SK-N-SH (cell line): ENCODE measurements around the gene EXOC7. TPM values are rescaled to one million over a fixed set of nuclear protein-coding genes. Genes with fewer than 3 reads are reported as not detected.

Experiments used
- CTCF ChIA-PET: fragments of 300-600, 350-600 bp; formaldehyde crosslinking; extraction: SDS; loops from one replicate; lab custom pipeline; 2021; lab: Yijun Ruan, JAX
- POLR2A ChIA-PET: fragments of 350-600 bp; sonication (Branson Sonifier 250); formaldehyde crosslinking; extraction: SDS; loops from one replicate; lab custom pipeline; 2020; ENCODE audit warnings: antibody characterized with exemption, inconsistent platforms; lab: Yijun Ruan, JAX
- DNase-seq: peaks from one replicate; pipeline ENCODE4 v3.0.0; 2012
- H2AFZ ChIP-seq: fragments of 200-600 bp; sonication (generic); 2 replicates; pipeline ENCODE4 v1.8.1; 2016; ENCODE audit warnings: antibody characterized with exemption, mild to moderate bottlenecking, low read depth
- H3F3A ChIP-seq: fragments of 200-600 bp; sonication (generic); replicated peaks from 2 replicates; pipeline ENCODE3; 2016; ENCODE audit warnings: antibody characterized with exemption, mild to moderate bottlenecking; ENCODE audit not compliant: insufficient read depth
- H3K27ac ChIP-seq, 2 experiments: fragments of 200-500 bp in 1 of 2; fragments of 200-600 bp in 1 of 2; sonication (Bioruptor generic) in 1 of 2; sonication (generic), shearing (Covaris generic) in 1 of 2; 2 replicates each; pipeline versions ENCODE4 v1.5.1 to v1.6.1; 2014 to 2016; ENCODE audit warnings: low read depth in 2 of 2, inconsistent platforms in 1 of 2, low read length in 1 of 2, mild to moderate bottlenecking in 1 of 2, mixed read lengths in 1 of 2
- H3K27me3 ChIP-seq: fragments of 200-600 bp; sonication (generic), shearing (Covaris generic); 2 replicates; pipeline ENCODE4 v1.6.1; 2016; ENCODE audit warnings: mixed run types; ENCODE audit not compliant: insufficient read depth
- H3K36me3 ChIP-seq, 2 experiments: fragments of 200-500 bp in 1 of 2; fragments of 200-600 bp in 1 of 2; sonication (Bioruptor generic) in 1 of 2; sonication (generic) in 1 of 2; replicated peaks in 1 of 2; 2 replicates each; pipeline versions ENCODE3 to v1.5.1; 2014 to 2016; ENCODE audit warnings: low read length in 1 of 2, mild to moderate bottlenecking in 1 of 2; ENCODE audit not compliant: insufficient read depth in 2 of 2, control insufficient read depth in 1 of 2
- H3K4me1 ChIP-seq, 2 experiments: fragments of 200-500 bp in 1 of 2; fragments of 200-600 bp in 1 of 2; sonication (Bioruptor generic) in 1 of 2; sonication (generic), shearing (Covaris generic) in 1 of 2; 2 replicates each; pipeline versions ENCODE4 v1.5.1 to v1.6.1; 2014 to 2016; ENCODE audit warnings: low read depth in 1 of 2, low read length in 1 of 2, mixed run types in 1 of 2; ENCODE audit not compliant: insufficient read depth in 2 of 2, control insufficient read depth in 1 of 2
- H3K4me2 ChIP-seq: fragments of 200-600 bp; sonication (generic), shearing (Covaris generic); 2 replicates; pipeline ENCODE4 v1.6.1; 2017; ENCODE audit warnings: mixed run types
- H3K4me3 ChIP-seq, 2 experiments: fragments of 200-500 bp in 1 of 2; fragments of 200-600 bp in 1 of 2; sonication (Bioruptor generic) in 1 of 2; sonication (generic), shearing (Covaris generic) in 1 of 2; 2 replicates each; pipeline versions ENCODE4 v1.5.1 to v1.8.1; 2014 to 2016; ENCODE audit warnings: low read depth in 2 of 2, inconsistent platforms in 1 of 2, low read length in 1 of 2, mild to moderate bottlenecking in 1 of 2, mixed read lengths in 1 of 2, moderate library complexity in 1 of 2
- H3K79me2 ChIP-seq: fragments of 200-600 bp; sonication (generic); 2 replicates; pipeline ENCODE4 v1.8.1; 2017; ENCODE audit warnings: mild to moderate bottlenecking; ENCODE audit not compliant: insufficient read depth
- H3K9ac ChIP-seq: fragments of 200-600 bp; sonication (generic); 2 replicates; pipeline ENCODE4 v1.6.1; 2017; ENCODE audit warnings: mixed run types
- H3K9me2 ChIP-seq: fragments of 200-600 bp; sonication (generic); 2 replicates; pipeline ENCODE4 v1.6.1; 2017; ENCODE audit warnings: mixed run types
- H3K9me3 ChIP-seq: fragments of 200-600 bp; sonication (generic); 2 replicates; pipeline ENCODE4 v1.6.1; 2017; ENCODE audit warnings: mixed run types, mild to moderate bottlenecking, moderate library complexity
- H4K20me1 ChIP-seq: fragments of 200-600 bp; sonication (generic); 2 replicates; pipeline ENCODE4 v1.6.1; 2017; ENCODE audit warnings: mild to moderate bottlenecking, mixed run types; ENCODE audit not compliant: insufficient read depth
- CHD2 ChIP-seq: fragments of 150-350 bp; IDR thresholded peaks from 2 replicates; pipeline ENCODE4 v1.6.1; 2018; ENCODE audit warnings: low read length; ENCODE audit not compliant: partially characterized antibody
- ELF1 ChIP-seq: IDR thresholded peaks from 2 replicates; pipeline ENCODE4 v1.4.0; 2012
- EZH2phosphoT487 ChIP-seq: fragments of 200-600 bp; sonication (generic); IDR thresholded peaks from 2 replicates; pipeline ENCODE4 v1.6.1; 2017; ENCODE audit warnings: low read depth, mixed run types, mild to moderate bottlenecking, antibody characterized with exemption, moderate library complexity, borderline replicate concordance
- FOSL2 ChIP-seq: IDR thresholded peaks from 2 replicates; pipeline ENCODE4 v1.4.0; 2012; ENCODE audit warnings: low read depth, mild to moderate bottlenecking, moderate library complexity, borderline replicate concordance
- FOXJ3 ChIP-seq: sonication (generic); formaldehyde crosslinking; IDR thresholded peaks from 2 replicates; pipeline ENCODE4 v1.5.1; 2020; ENCODE audit warnings: mild to moderate bottlenecking, missing genetic modification reagents
- GABPA ChIP-seq: IDR thresholded peaks from 2 replicates; pipeline ENCODE4 v1.4.0; 2012; ENCODE audit warnings: low read depth, mild to moderate bottlenecking
- POLR2AphosphoS5 ChIP-seq: IDR thresholded peaks from 2 replicates; pipeline ENCODE4 v1.6.1; 2012; ENCODE audit warnings: low read depth, low read length
- RAD21 ChIP-seq: IDR thresholded peaks from 2 replicates; pipeline ENCODE4 v1.6.1; 2012; ENCODE audit warnings: mild to moderate bottlenecking, low read length
- RCOR1 ChIP-seq: fragments of 150-350 bp; IDR thresholded peaks from 2 replicates; pipeline ENCODE4 v1.6.1; 2017; ENCODE audit warnings: antibody characterized with exemption, low read length
- SMC3 ChIP-seq: IDR thresholded peaks from 2 replicates; pipeline ENCODE4 v1.6.1; 2012; ENCODE audit warnings: low read depth, low read length, improper control_type of control experiment
- WGBS: methylation state at CpG from one replicate; pipeline ENCODE4 v1.1.6; 2017; ENCODE audit warnings: low lambda C conversion rate; 5-methylcytosine and 5-hydroxymethylcytosine counted together
- polyA plus RNA-seq, 3 experiments: library from polyadenylated mRNA; depleted of rRNA; stranded (reverse); fragments of >200 nt; gene quantifications; 2 replicates each; pipeline ENCODE4 v1.2.3, GENCODE V29; 2012
- TF ChIP-seq, protein P1 (sequence below): fragments of 150-350 bp; IDR thresholded peaks from 2 replicates; pipeline ENCODE4 v1.6.1; 2017; ENCODE audit warnings: antibody characterized with exemption, low read length, low read depth, borderline replicate concordance
- TF ChIP-seq, protein P2 (sequence below): IDR thresholded peaks from 2 replicates; pipeline ENCODE4; 2012
- TF ChIP-seq, protein P3 (sequence below): IDR thresholded peaks from 2 replicates; pipeline ENCODE4 v1.6.1; 2012; ENCODE audit warnings: mild to moderate bottlenecking, low read depth, low read length, moderate library complexity

The EXOC7 gene
- polyA plus RNA-seq, 1 of the 3 experiments (the other 2 are of a cell fraction): 129 TPM

DNA sequence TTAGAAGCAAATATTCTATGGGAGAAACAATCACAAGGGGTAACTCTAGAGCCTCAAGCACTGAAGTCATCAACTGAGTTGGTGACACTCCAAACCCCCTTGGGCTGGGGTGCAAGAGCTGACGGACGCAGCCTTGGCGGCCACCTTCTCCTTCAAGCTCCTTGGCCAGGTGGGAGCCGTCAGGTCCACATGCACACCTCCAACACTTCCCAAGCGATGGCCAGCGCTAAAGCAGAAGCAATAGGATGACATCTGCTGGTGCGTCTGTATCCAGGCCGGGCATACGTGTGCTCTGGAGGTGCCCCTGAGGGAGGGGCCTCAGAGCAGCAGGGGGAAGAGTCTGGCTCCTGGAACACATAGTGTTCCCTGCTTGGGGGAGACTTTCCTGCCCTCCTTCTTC, 49.6 kb upstream of the EXOC7 start:
- no peak for TF ChIP-seq FOSL2
- TF ChIP-seq GABPA: no peak
- TF ChIP-seq, protein P1, sequence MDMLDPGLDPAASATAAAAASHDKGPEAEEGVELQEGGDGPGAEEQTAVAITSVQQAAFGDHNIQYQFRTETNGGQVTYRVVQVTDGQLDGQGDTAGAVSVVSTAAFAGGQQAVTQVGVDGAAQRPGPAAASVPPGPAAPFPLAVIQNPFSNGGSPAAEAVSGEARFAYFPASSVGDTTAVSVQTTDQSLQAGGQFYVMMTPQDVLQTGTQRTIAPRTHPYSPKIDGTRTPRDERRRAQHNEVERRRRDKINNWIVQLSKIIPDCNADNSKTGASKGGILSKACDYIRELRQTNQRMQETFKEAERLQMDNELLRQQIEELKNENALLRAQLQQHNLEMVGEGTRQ: no peak
- no peak for TF ChIP-seq SMC3
- TF ChIP-seq EZH2phosphoT487: no peak
- TF ChIP-seq ELF1: no peak
- TF ChIP-seq POLR2AphosphoS5: no peak
- TF ChIP-seq RCOR1: no peak
- TF ChIP-seq, protein P2, sequence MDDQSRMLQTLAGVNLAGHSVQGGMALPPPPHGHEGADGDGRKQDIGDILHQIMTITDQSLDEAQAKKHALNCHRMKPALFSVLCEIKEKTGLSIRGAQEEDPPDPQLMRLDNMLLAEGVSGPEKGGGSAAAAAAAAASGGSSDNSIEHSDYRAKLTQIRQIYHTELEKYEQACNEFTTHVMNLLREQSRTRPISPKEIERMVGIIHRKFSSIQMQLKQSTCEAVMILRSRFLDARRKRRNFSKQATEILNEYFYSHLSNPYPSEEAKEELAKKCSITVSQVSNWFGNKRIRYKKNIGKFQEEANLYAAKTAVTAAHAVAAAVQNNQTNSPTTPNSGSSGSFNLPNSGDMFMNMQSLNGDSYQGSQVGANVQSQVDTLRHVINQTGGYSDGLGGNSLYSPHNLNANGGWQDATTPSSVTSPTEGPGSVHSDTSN: no peak
- TF ChIP-seq, protein P3, sequence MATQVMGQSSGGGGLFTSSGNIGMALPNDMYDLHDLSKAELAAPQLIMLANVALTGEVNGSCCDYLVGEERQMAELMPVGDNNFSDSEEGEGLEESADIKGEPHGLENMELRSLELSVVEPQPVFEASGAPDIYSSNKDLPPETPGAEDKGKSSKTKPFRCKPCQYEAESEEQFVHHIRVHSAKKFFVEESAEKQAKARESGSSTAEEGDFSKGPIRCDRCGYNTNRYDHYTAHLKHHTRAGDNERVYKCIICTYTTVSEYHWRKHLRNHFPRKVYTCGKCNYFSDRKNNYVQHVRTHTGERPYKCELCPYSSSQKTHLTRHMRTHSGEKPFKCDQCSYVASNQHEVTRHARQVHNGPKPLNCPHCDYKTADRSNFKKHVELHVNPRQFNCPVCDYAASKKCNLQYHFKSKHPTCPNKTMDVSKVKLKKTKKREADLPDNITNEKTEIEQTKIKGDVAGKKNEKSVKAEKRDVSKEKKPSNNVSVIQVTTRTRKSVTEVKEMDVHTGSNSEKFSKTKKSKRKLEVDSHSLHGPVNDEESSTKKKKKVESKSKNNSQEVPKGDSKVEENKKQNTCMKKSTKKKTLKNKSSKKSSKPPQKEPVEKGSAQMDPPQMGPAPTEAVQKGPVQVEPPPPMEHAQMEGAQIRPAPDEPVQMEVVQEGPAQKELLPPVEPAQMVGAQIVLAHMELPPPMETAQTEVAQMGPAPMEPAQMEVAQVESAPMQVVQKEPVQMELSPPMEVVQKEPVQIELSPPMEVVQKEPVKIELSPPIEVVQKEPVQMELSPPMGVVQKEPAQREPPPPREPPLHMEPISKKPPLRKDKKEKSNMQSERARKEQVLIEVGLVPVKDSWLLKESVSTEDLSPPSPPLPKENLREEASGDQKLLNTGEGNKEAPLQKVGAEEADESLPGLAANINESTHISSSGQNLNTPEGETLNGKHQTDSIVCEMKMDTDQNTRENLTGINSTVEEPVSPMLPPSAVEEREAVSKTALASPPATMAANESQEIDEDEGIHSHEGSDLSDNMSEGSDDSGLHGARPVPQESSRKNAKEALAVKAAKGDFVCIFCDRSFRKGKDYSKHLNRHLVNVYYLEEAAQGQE: no peak
- TF ChIP-seq FOXJ3 (CRISPR knock-in tag): no peak
- TF ChIP-seq RAD21: no peak
- TF ChIP-seq CHD2: no peak
- TF ChIP-seq, all 33 proteins: peak for 0
- no peak overlapping the region for H3K4me2 ChIP-seq
- no peak overlapping the region for H3K9ac ChIP-seq
- no peaks in the 10 kb centered on the region for H3F3A ChIP-seq
- no peaks in the 10 kb centered on the region for H4K20me1 ChIP-seq
- no peaks in the 10 kb centered on the region for H3K27me3 ChIP-seq
- whole genome bisulfite sequencing: 96% methylated on average over 9 of the region's 9 CpGs
- H2AFZ ChIP-seq: no peak overlapping the region
- no peak overlapping the region for H3K4me3 ChIP-seq
- H3K27ac ChIP-seq: no peak overlapping the region
- peaks cover 0 to 7% of the 10 kb centered on the region in 2 experiments for H3K36me3 ChIP-seq
- ChIA-PET CTCF (interaction anchor here (1.2 to 16.5 kb wide), 7 partner anchors 11 to 139 kb away, joined by 4 to 119 read pairs (median 6); no protein-coding TSS in a partner anchor), POLR2A (interaction anchor here (1.0 kb wide), 1 partner anchor 10 kb away, joined by 3 read pairs; no protein-coding TSS in a partner anchor)
- DNase-seq: no peak
- H3K9me2 ChIP-seq: no peaks in the 10 kb centered on the region
- no peaks in the 10 kb centered on the region for H3K9me3 ChIP-seq
- H3K79me2 ChIP-seq: no peaks in the 10 kb centered on the region
- no peaks in the 10 kb centered on the region for H3K4me1 ChIP-seq
